Fibroblast of lung (primary cell): Measurements from ENCODE around the gene DHRS2. TPM values are rescaled to one million over a fixed set of nuclear protein-coding genes. Genes with fewer than 3 reads are reported as not detected.
"Not testable (repeated sequence)": the region's sequence is repeated elsewhere in the genome, so short reads cannot be mapped to it uniquely, and the experiment has no call there.

Experiments used
- DNase-seq, 2 donors: peaks; one replicate each; pipeline versions ENCODE4 v3.0.0 to v3.0.0-alpha.2; 2010; ENCODE audit warnings: low read depth in 2 of 2
- H2AFZ ChIP-seq: 2 replicates; pipeline ENCODE4 v1.5.1; 2012; ENCODE audit warnings: low read length, control low read depth, inconsistent platforms
- H3K27ac ChIP-seq: 2 replicates; pipeline ENCODE4 v1.5.1; 2011; ENCODE audit warnings: low read length, control low read depth; ENCODE audit not compliant: insufficient read depth
- H3K27me3 ChIP-seq: 2 replicates; pipeline ENCODE4 v1.5.1; 2011; ENCODE audit warnings: mild to moderate bottlenecking, low read length; ENCODE audit not compliant: control insufficient read depth, insufficient read depth
- H3K36me3 ChIP-seq: 2 replicates; pipeline ENCODE4 v1.5.1; 2011; ENCODE audit warnings: low read length; ENCODE audit not compliant: control insufficient read depth, insufficient read depth
- H3K4me1 ChIP-seq: 2 replicates; pipeline ENCODE4 v1.5.1; 2011; ENCODE audit warnings: low read length; ENCODE audit not compliant: control insufficient read depth, insufficient read depth; ENCODE audit errors: extremely low read depth
- H3K4me2 ChIP-seq: 2 replicates; pipeline ENCODE4 v1.5.1; 2011; ENCODE audit warnings: low read length, control low read depth; ENCODE audit not compliant: insufficient read depth; ENCODE audit errors: extremely low read depth
- H3K4me3 ChIP-seq, 4 experiments: fragments of 200-600 bp in 1 of 4; sonication (generic) in 1 of 4; replicated peaks in 1 of 4; 2 replicates each; pipeline ENCODE4 v1.5.1; 2011 to 2016; ENCODE audit warnings: low read length in 4 of 4, low read depth in 3 of 4, mild to moderate bottlenecking in 3 of 4, control low read depth in 2 of 4, inconsistent platforms in 1 of 4, mixed read lengths in 1 of 4; ENCODE audit not compliant: insufficient read depth in 1 of 4; ENCODE audit errors: control extremely low read depth in 1 of 4
- H3K79me2 ChIP-seq: 2 replicates; pipeline ENCODE4 v1.5.1; 2012; ENCODE audit warnings: mild to moderate bottlenecking, low read length, inconsistent platforms; ENCODE audit not compliant: control insufficient read depth, insufficient read depth
- H3K9ac ChIP-seq: 2 replicates; pipeline ENCODE4 v1.5.1; 2011; ENCODE audit warnings: mild to moderate bottlenecking, low read length, control low read depth; ENCODE audit not compliant: insufficient read depth
- H3K9me3 ChIP-seq: 2 replicates; pipeline ENCODE4 v1.5.1; 2012; ENCODE audit warnings: low read depth, low read length; ENCODE audit not compliant: control insufficient read depth, insufficient read depth
- H4K20me1 ChIP-seq: 2 replicates; pipeline ENCODE4 v1.5.1; 2011; ENCODE audit warnings: low read length; ENCODE audit not compliant: control insufficient read depth, insufficient read depth; ENCODE audit errors: extremely low read depth
- CTCF ChIP-seq, 2 donors: IDR thresholded peaks in 1 of 2; conservative IDR thresholded peaks in 1 of 2; 1 replicate in 1 of 2; 2 replicates in 1 of 2; pipeline ENCODE4 v1.5.1; 2011 to 2012; ENCODE audit warnings: low read length in 2 of 2, control low read depth in 1 of 2, inconsistent platforms in 1 of 2, low read depth in 1 of 2, mild to moderate bottlenecking in 1 of 2
- EZH2 ChIP-seq: IDR thresholded peaks from 2 replicates; pipeline ENCODE4 v1.5.1; 2012; ENCODE audit warnings: low read length, control low read depth, mild to moderate bottlenecking; ENCODE audit errors: missing control alignments
- polyA plus RNA-seq, 2 donors: library from polyadenylated mRNA; depleted of rRNA in 1 of 2; stranded (reverse) in 1 of 2; unstranded in 1 of 2; fragments of >200 nt; gene quantifications; 2 replicates each; pipeline ENCODE4 v1.2.1, GENCODE V29; 2011 to 2012; ENCODE audit warnings: missing spikeins in 1 of 2
- total RNA-seq: library from RNA; depleted of rRNA; stranded (reverse); fragments of >200 nt; gene quantifications from 2 replicates; pipeline ENCODE4 v1.2.1, GENCODE V29; 2014

Gene DHRS2
- total and polyA plus RNA-seq, 2 donors (not counting 1 experiment from before 2014, with no cell fraction given) = 0.02 TPM; not detected in 1

GRCh38 chr14:23632461-23633159 is 3.6 kb upstream of the DHRS2 start:
- no peaks in the 10 kb centered on the region for H3K79me2 ChIP-seq
- H2AFZ ChIP-seq = no peak overlapping the region
- DNase-seq = no peak
- H3K36me3 ChIP-seq = no peaks in the 10 kb centered on the region
- H3K4me3 ChIP-seq = no peak overlapping the region
- no peaks in the 10 kb centered on the region for H3K27me3 ChIP-seq
- H3K4me1 ChIP-seq = no peaks in the 10 kb centered on the region
- no peaks in the 10 kb centered on the region for H4K20me1 ChIP-seq
- H3K4me2 ChIP-seq = no peak overlapping the region
- no peaks in the 10 kb centered on the region for H3K9me3 ChIP-seq
- no peak overlapping the region for H3K27ac ChIP-seq
- TF ChIP-seq EZH2 = no peak
- TF ChIP-seq CTCF (conservative IDR thresholded peaks at IDR 0.05 in 1 of 2, IDR thresholded peaks at IDR 0.05 in 1 of 2; ENCODE audit: low read depth in 1 of 2, low read length in 2 of 2) = no peak
- H3K9ac ChIP-seq = no peak overlapping the region

DNA sequence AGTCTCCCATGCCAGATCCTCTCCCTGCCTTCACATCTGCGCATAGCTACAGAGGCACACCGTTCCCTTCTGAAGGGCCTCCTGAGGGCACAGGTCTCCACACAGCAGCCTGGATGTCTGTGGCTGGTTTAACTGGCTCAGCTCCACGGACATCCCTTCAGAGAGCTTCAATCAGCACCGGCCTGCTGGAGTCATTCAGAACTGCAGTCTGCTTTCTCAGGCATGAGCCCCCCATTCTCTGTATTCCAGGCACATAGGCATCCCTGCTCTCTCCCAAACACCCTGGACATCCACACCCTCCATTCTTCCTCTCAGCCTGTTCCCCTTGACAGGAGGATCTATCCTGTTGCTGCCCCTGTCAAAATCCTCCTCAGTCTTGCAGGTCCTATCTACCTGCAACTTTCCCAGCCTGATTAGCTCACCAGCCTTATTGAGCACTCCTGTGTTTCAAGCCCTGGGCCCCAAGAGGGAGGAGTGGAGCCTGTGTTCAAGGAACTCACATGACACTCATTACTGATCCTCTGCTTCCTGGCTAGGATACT is 2.9 kb upstream of the DHRS2 start:
- Histone ChIP-seq H3K9me3 (no peaks in the 10 kb centered on the region), H3K79me2 (no peaks in the 10 kb centered on the region), H4K20me1 (no peaks in the 10 kb centered on the region), H3K4me1 (no peaks in the 10 kb centered on the region), H3K4me3 (no peak overlapping the region), H3K36me3 (no peaks in the 10 kb centered on the region), H3K27ac (no peak overlapping the region), H3K27me3 (no peaks in the 10 kb centered on the region), H3K9ac (no peak overlapping the region), H3K4me2 (no peak overlapping the region), H2AFZ (no peak overlapping the region)
- TF ChIP-seq CTCF (conservative IDR thresholded peaks at IDR 0.05 in 1 of 2, IDR thresholded peaks at IDR 0.05 in 1 of 2; ENCODE audit: low read depth in 1 of 2, low read length in 2 of 2) = peak in 1 of 2 donors; percentile 1
- TF ChIP-seq EZH2 = no peak
- no peak for DNase-seq

GRCh38 chr14:23634698-23635412 is 1.3 kb upstream of the DHRS2 start:
- H3K4me1 ChIP-seq, DNase-seq, H3K4me2 ChIP-seq, H2AFZ ChIP-seq, H3K36me3 ChIP-seq, H3K79me2 ChIP-seq, H4K20me1 ChIP-seq, H3K4me3 ChIP-seq, H3K27ac ChIP-seq, H3K27me3 ChIP-seq, H3K9me3 ChIP-seq, H3K9ac ChIP-seq: not testable (repeated sequence)

GRCh38 chr14:23637312-23637654 is 1.1 kb downstream of the DHRS2 start:
- H3K36me3 ChIP-seq, H3K27ac ChIP-seq, H3K27me3 ChIP-seq, H4K20me1 ChIP-seq, H3K4me2 ChIP-seq, H3K4me3 ChIP-seq, H3K9ac ChIP-seq, H3K79me2 ChIP-seq, H3K9me3 ChIP-seq, H2AFZ ChIP-seq, DNase-seq, H3K4me1 ChIP-seq: not testable (repeated sequence)

- H3K9me3 ChIP-seq, H3K79me2 ChIP-seq, DNase-seq, H3K27me3 ChIP-seq, H4K20me1 ChIP-seq, H3K4me3 ChIP-seq, H3K9ac ChIP-seq, H2AFZ ChIP-seq, H3K4me1 ChIP-seq, H3K27ac ChIP-seq, H3K36me3 ChIP-seq, H3K4me2 ChIP-seq: not testable (repeated sequence)
These were observed 1.7 kb downstream of the DHRS2 start for GRCh38 chr14:23637655-23638413.
